DMS 273 (cell line): ENCODE data around the gene HOXC9.

Experiments
- DNase-seq: peaks from one replicate; lab custom pipeline; 2025; ENCODE audit not compliant: unreplicated experiment; lab: John Stamatoyannopoulos, UW

The HOXC9 gene

DNA sequence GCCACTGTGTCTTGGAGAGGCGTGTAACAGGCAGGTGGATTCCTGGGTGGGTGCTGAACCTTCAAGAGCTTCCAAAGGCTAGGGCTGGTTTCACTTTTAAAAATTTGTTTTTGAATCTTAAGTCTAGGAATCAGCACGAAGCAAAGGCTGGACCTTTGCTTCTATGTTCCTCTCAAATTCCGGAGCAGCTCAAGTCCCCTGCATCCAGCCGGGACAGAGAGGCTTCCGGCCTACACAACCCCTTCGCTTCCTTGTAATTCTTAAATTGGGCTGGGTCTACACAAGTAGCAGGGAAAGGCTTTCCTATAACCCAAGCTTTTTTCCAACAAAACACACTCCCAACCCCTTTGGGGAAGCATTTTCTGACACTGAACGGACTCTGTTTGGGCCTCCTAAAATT is 37.0 kb upstream of the HOXC9 start:
- DNase-seq, result no peak

DNA sequence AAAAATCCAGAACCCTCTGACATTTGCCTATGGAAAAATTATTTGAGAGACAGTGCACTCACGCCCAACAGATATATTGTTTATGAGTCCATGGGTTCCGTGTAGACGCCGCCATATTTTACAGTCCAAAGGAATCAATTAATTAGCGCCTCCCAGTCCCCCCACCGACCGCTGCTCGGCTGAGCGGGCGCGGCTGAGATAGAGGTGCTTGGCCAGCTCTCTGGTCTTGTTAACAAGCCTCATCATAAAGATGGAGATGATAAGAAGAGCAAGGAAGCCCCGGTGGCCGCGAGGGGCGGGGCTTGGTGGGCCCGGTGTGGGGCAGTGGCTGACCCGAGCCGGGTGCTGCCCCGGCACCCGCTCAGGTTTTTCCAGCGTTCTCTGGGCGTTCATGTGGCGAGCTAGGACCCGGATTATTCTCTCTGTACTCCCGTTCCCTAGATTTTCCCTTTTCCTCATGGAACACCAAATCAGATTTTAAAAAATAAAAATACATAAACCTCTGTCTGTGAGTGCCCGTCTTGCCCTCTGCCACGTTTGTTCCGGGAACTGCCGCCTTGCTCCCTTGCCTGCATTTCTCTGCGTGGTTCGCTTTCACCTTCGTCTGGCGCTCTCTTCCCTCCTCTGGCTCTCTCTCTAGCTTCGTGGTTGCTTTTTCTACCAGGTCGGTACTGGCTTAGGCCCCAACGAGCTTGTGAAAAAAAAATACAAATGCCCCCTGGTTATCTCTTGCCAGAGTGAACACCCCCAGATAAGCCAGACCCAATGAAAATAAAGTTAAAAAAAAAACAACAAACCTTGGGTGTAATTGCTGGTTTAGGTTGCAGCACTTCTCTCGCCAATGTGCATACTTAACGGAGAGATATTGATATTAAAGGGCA is 36.3 kb upstream of the HOXC9 start:
- no peak for DNase-seq

DNA sequence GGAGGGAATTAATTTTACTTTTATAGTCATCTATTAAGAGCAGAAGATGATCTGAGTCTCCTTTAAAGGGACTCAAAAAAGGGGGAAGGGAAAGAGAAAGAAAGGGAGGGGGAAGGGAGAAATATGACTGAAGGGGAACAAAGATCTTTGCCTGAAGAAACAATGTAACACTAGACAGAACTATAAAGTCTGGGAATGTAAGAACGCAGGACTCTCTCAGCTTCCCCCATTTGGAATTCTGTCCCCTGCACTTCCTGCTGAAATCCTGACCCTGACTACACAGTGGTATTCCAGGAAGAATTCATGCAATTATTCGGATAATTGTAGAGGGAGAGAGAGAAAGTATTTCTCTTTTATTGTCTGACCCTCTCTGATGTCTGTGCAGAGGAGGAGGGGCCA is 35.6 kb upstream of the HOXC9 start:
- DNase-seq, result no peak

DNA sequence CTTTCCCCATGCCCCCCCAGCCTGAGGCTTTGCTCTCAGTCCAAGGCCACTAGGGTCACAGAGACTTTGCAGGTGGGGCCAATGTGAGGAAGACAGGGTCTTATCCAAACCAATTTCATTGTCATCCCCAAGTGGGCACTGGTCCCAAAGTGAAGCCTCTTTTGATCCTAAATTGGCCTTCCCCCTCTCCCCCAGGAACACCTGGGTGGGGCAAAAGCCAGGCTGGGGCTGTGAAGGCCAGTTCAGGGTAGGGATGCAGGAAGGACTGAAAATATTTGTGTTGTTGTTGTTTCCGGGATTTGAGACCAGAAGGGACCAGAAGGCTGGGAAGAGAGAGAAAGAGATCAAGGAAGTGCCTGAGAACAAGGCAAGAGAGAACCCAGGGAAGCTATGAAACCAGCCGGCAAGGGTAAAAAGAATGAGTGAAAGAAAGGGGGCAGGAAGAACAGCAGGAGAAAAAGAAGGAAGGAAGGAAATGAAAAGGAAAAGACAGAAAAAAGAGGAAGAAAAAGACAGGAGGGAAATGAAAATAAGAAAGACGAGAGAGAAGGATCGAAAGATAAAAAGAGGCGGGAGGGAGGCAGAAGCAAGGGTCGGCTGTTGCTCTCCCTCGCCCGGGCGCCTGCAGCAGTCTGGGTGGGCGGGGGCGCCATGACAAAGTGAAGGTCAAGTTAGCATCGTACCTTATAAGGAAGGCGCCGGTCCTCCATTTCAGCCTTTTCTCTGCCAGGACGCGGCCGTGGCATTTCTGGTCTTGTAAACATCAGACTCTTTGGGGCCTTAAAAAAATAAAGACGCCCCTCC is 34.5 kb upstream of the HOXC9 start:
- no peak for DNase-seq

DNA sequence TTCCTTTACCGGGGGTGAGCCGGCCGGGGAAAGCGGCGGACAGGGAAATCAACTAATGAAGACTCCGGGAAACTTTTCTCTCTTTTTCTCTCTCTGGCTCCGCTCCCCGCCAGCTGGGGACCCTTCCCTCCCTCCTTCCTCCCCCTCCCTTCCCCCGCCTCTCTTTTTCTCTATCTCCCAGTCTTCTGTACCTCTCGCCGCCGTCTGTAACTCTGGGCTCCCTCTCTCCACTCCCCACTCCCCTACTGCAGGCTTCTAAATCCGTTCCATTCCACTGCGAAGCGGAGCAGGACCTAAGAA is 33.9 kb upstream of the HOXC9 start:
- no peak for DNase-seq

DNA sequence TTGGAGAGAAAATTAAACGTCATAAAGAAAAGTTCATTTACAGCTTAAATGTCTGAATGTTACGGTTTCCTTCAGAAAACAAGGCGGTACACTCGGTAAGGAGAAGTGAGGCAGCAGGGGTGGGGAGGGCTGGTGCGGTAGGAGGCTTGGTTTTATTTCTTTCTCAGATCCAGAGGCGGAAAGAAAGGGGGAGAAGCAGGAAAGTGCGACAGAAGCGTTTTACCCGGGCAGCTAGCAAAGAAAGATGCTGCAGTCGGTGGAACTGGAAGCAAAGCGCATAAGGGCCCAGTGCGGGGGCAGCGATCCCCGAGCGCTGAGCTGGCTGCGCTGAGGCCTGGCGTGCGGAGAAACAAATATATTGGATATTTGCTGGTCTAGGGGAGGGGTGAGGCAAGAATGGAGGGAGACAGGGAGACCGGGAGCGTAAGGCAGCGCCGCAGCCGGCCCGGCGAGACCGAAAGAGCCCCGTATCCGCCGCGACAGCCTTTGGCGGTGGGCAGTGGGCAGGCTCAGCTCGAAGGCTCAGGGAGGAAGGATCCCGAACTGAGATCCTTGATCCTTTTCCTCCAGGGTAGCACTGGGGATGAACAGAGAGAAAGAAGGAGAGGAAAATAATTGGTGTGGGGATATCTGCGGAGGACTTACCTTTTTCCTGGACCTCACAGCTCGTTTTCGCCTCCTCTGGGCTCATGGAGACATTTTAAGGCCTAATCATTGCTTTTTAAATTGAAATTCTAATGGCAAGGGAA is 33.4 kb upstream of the HOXC9 start:
- no peak for DNase-seq

DNA sequence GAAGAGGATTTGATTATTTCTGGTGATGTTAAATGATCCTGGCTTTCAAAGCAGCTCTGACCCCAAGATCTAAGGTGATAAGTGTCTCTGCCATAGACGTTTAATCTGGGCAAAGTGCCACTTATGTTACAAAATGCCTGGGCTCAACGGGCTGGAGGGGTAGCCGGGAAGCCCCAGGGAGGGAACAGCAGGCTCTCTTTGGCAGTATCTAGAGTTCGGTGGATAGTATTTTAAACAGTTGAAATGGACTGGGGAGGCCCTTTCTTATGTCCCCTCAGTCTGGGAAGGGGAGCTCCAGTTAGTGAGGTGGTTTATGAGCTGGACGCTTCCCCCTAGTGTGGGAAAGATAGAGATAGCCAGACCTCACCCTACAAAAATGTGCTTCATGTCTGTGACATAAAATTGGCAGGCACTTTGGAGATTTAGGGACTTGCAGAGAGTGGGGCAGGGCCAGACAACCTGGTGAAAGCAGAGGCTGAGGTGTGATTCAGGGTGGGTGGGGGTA is 32.5 kb upstream of the HOXC9 start:
- DNase-seq, result peak; percentile 10

DNA sequence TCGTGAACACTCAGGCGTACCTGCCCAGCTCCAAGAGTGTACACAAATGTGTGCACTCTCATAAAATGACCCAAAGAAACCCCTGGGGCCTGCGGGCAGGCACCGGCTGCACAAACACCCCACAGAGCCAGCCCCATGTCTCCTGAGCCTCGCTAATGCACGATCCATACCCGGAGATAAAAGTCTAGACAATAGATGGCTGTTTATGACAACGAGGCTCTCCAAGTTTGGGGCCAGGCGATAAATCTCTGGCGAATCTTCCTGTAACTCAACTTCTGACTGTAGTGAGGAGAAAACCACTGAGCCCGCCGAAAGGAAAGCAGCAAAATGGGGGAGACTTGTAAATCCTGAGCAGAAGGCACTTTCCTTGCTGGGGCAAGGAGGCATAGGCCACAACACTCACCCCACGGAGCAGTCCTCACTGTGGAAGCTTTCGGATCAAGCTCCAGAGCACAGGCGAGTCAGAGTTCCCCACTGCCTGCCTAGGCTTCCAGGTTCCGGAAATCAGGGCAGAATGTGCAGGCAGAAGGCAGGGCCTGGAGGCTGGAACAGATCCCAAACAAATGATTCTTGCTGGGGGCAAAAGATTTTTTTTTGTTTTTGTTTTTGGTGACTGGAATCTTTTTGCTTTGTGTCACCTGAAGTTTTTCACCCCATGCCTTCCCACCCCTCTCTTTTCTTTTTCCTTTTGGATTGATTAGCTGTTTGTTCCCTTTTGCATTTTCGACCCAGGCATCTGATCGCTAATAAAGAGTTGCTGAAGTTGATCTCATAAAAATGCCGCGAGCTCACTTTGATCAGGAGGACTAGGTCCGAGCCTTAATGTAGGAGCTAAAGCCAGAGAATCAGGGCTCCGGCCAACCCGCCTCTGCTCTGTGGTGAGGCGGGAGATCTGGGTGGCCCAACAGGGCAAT is 31.5 kb upstream of the HOXC9 start:
- no peak for DNase-seq

DNA sequence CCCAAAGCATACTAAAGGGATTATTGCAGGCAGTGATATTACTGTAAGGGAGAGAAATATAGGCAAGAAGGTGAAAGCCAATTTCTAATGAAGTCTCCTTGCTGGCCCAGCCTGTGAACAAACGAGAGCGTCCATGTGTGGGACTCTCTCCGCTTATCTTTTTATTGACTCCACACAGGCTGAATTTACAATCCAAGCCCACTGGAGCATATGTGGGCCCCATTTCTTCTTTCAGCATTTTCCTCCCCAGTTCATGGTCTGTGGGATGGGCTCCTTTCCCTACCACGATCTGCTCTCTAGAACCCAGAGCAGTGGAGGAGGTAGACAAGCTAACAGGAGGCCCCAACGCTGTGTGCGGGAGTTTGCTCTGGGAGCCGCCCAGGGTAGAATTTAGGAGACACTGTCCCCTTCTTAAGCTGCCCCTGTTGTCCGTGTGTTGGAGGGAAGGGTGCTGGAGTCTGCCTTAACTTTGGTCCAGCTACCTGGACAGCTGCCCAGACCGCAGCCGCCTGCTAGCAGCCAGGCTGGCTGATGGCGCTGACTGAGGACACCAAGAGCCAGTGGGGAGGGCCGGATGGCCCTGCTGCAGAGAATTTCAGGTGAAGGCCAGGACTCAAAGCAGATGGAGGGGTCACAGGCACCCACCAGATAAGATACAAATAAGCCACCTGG is 30.2 kb upstream of the HOXC9 start:
- no peak for DNase-seq

DNA sequence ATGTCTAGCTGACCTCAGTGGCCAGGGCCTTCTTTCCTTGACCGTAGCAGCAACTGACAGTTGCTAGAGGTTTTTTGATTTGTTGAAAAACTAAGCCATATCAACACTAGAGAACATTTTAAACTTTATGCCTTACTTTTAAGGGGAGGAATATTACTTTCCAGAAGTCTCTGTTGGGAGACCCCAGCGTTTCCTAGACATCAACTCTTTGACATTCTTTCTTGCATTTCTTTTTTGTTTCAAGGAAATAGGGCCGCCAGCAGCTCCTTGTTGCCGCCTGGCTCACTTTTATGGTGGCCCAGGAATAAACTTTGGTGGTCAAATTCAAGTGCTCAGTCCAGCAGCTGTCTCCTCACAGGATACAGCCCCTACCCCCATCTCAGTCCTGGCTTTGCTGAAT is 29.5 kb upstream of the HOXC9 start:
- DNase-seq, result no peak

DNA sequence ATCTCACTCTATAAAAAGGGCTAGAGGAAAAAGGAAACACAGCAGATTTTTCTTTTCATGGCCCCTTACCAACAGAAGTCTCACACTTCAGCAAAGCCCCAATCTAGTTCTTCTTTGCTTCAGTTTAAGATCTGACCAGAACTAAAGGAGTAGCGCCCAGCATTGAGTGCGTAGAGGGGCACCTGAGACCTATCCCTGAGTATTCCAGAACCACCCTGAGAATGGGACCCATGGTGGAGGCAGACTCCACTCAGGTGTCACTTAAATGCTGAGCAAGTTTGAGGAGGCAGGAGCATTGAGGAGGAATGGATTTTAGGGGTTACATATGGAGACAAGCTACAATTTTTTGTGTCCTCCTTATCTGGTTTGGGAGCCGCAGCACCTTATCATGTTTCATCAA is 28.8 kb upstream of the HOXC9 start:
- DNase-seq, result no peak

DNA sequence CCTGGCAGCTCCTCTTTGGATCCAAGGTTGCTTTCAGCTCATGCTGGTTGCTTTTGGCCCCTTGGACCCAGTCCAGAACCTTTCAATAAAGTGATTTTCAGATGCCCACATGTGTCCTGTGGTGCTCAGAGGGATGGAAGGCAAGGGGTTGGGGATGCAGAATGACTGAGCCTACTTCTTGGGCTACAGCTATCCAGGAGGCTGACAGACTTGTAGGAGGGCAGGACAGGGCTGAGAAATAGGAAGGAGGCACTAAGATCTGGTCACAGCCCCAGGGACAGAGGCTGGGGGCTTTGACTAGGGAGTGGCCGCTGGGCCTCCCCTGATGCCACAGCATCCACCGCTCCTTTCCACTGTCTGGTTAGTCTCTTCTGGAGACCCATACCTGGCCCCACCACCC is 28.3 kb upstream of the HOXC9 start:
- DNase-seq, result no peak

DNA sequence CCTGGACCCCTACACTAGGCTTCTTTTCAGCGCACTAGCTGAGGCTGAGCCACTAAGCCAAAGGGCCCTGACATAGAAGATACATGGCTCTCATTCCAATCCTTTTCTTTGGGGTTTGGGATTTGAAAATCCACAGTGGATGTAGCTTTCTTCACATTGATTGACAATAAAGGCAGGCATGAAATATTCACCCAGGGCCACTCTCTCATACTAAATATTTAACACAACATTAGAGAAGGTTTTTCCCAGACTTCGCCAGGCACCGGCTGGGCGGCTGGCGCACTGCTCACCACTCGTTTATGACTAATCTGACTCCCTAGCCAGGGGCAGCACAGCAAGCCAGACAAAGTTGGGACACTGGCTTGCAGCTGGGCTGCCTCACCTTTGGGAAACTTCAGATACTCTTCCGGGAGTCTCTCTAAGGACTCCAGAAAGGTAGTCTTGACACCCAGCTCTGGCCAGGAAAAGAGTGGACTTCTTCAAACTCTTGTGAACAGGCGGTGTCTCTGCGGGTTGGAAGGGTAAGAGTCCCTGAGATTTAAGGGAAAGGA is 27.7 kb upstream of the HOXC9 start:
- DNase-seq, result no peak

DNA sequence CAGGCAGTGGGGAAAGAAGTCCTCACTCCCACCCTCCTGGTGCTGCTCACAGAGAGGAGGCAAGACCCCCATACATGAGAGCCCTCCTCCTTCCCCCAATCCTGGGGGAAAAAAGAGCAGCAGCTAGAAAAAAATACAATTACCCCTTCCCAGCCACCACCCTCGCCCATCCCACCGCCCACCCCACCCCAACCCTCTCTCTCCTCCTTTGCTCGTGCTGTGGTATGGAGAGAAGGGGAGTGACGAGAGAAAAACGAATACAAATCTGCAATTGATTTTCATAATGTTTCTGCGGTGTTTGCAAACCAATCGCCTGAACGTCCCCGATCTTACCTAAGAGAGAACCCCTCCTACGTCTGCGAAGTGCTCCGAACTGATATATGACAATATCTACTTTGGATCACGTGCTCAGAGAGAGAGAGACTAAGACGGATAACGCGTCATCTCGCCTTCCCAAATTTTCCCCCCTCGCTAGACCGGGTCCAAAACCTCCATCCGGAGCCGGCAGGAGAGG is 27.2 kb upstream of the HOXC9 start, which contains the start of gene HOXC11:
TSS of gene HOXC11 (plus strand) at position 405 of the 514 bp plus-strand sequence. CDS start 116 bp downstream, outside the sequence.
- DNase-seq, result no peak

DNA sequence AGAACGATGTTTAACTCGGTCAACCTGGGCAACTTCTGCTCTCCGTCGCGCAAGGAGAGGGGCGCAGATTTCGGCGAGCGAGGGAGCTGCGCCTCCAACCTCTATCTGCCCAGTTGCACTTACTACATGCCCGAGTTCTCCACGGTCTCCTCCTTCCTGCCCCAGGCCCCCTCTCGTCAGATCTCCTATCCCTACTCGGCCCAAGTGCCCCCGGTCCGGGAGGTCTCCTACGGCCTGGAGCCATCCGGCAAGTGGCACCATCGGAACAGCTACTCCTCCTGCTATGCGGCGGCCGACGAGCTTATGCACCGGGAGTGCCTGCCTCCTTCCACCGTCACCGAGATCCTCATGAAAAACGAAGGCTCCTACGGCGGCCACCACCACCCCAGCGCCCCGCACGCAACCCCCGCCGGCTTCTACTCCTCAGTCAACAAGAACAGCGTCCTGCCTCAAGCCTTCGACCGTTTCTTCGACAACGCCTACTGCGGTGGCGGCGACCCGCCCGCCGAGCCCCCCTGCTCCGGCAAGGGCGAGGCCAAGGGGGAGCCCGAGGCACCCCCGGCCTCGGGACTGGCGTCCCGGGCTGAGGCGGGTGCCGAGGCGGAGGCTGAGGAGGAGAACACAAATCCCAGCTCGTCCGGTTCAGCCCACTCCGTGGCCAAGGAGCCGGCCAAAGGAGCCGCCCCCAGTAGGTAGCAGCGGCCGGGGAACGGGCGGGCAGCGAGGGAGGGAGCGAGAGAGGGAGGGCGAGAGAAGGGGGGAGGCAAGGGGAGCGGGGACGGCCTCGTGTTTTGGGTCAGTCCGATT is 26.5 kb upstream of the HOXC9 start:
- DNase-seq, result peak; percentile 41

DNA sequence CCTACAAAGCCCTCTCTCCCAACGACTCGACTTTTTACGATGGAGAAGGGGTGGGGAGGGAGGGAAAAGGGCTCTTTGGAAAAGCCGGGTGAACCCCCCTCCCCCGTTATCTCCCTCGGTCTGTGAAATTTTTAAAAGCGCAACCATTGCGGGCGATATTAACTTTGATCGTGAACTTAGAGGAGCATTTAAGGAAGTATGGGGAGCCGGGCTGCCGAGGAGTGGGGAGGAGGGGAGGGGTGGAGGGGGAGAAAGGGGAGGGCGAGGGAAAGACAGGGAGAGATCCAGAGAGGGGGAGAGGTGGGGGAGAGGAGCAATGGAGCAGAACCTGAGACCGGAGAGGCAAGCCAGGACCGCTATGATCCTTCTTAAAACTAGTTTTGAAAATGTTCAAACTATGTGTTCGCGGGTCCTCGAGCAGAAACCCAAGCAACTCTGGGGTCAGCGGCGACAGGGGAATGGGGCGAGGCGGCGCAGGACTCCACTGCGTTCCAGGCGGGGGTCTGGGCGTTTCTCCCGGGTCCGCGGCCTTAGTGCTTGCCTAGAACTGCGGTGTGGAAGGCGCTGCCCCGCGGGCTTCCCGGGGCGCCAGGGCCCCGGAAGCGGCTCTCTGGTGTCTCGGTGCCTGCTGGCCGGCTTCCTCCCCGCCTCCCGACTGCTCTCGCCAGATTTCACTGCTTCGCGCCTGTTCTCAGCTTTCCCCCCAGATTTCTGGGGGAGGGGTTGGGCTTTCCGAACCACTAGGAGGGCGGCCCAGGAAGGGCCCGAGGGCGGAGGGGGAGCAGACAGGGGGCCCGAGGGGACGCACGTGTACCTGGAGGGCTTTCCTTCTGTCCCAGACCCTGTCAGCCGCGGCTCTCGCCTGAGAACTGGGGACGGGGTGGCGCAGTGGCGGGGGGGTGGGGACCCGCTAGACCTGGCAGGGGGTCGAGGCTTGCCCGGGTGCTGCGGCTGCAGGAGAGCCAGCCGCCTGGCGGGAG is 25.6 kb upstream of the HOXC9 start, which contains the start of gene HOTAIR:
TSS of gene HOTAIR (minus strand) at position 871 of the 980 bp plus-strand sequence.
- DNase-seq, result peak; percentile 64

DNA sequence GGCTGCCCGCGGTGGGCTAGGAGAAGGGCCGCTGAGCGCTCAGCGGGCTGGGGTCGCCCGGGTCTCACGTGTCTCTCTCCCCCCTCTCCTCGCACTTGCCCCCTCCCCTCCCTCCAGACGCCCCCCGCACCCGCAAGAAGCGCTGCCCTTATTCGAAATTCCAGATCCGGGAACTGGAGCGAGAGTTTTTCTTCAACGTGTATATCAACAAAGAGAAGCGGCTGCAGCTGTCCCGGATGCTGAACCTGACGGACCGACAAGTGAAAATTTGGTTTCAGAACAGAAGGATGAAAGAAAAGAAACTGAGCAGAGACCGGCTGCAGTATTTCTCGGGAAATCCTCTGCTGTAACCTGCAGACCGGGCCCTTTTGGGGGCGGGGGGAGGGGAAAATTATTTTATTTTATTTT is 24.9 kb upstream of the HOXC9 start:
- no peak for DNase-seq
